ENCODE results near the gene IFITM1. TPM values are rescaled to one million over a fixed set of nuclear protein-coding genes. Genes with fewer than 3 reads are reported as not detected.

Gene IFITM1
- total RNA-seq, 1 donor from 2014 or later = 526 TPM

DNA sequence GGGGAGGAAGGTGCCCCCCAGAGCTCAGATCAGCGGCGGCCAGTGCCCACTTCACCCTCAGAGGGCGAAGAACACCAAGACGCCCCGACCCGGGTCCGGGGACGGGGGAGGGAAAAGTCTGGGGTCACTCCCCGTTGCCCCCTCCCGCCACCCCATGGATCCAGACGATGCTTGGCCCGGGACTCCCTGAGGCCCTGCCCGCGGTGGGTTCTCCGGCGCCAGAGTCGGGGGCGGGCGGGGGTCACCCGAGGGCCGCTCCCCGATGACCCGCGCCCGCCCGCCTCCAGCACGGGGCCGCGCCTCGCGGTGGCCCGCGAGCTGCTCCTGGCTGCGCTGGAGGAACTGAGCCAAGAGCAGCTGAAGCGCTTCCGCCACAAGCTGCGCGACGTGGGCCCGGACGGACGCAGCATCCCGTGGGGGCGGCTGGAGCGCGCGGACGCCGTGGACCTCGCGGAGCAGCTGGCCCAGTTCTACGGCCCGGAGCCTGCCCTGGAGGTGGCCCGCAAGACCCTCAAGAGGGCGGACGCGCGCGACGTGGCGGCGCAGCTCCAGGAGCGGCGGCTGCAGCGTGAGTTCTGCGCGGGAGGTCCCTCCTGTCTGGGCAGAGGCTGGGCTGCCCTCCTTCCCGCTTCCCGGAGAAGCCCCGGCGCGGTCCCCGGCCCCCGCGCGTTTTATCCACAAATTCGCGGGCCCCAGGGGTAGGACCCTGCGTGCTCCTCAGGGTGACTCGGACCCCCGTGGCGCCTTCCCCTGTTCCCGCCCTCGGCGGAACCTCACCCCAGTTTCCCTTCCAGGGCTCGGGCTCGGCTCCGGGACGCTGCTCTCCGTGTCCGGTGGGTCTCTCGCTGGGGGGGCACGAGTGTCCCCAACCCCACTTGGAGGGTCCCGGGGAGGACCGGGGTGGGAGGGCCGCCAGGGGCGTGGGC is 34.5 kb upstream of the IFITM1 start:
- no peak for TF ChIP-seq EZH2 (IDR thresholded peaks at IDR 0.05; ENCODE audit: insufficient read depth, low read length)
- TF ChIP-seq, protein P1, sequence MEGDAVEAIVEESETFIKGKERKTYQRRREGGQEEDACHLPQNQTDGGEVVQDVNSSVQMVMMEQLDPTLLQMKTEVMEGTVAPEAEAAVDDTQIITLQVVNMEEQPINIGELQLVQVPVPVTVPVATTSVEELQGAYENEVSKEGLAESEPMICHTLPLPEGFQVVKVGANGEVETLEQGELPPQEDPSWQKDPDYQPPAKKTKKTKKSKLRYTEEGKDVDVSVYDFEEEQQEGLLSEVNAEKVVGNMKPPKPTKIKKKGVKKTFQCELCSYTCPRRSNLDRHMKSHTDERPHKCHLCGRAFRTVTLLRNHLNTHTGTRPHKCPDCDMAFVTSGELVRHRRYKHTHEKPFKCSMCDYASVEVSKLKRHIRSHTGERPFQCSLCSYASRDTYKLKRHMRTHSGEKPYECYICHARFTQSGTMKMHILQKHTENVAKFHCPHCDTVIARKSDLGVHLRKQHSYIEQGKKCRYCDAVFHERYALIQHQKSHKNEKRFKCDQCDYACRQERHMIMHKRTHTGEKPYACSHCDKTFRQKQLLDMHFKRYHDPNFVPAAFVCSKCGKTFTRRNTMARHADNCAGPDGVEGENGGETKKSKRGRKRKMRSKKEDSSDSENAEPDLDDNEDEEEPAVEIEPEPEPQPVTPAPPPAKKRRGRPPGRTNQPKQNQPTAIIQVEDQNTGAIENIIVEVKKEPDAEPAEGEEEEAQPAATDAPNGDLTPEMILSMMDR (IDR thresholded peaks at IDR 0.05; ENCODE audit: insufficient read depth, low read depth, low read length) = no peak
- Histone ChIP-seq H3K4me2 (ENCODE audit: low read length) (no peak overlapping the region), H3K9me3 (ENCODE audit: insufficient read depth, low read depth, low read length) (no peaks in the 10 kb centered on the region), H3K27ac (ENCODE audit: low read depth, low read length) (no peak overlapping the region), H3K4me1 (ENCODE audit: insufficient read depth, low read length) (no peaks in the 10 kb centered on the region), H2AFZ (ENCODE audit: low read depth, low read length) (no peak overlapping the region), H3K36me3 (ENCODE audit: insufficient read depth, low read length) (no peaks in the 10 kb centered on the region), H3K4me3 (ENCODE audit: insufficient read depth, low read depth, low read length) (no peak overlapping the region), H4K20me1 (ENCODE audit: insufficient read depth, low read length) (no peaks in the 10 kb centered on the region), H3K27me3 (ENCODE audit: insufficient read depth, low read length) (peaks cover 58% of the 10 kb centered on the region), H3K9ac (ENCODE audit: low read length) (no peak overlapping the region), H3K79me2 (ENCODE audit: insufficient read depth, low read length) (no peaks in the 10 kb centered on the region)
- Mint-ChIP-seq H3K36me3 (ENCODE audit: low read depth, unreplicated experiment) (peaks cover 9% of the 10 kb centered on the region), H3K9me3 (ENCODE audit: unreplicated experiment) (peaks cover 22% of the 10 kb centered on the region), H3K4me3 (ENCODE audit: unreplicated experiment) (no peak overlapping the region), H3K27me3 (ENCODE audit: low read depth, unreplicated experiment) (peaks cover 39% of the 10 kb centered on the region), H3K4me1 (ENCODE audit: low read depth, unreplicated experiment) (no peaks in the 10 kb centered on the region), H3K27ac (ENCODE audit: unreplicated experiment) (no peak overlapping the region)
- no peak for FAIRE-seq
- DNase-seq (ENCODE audit: low read depth) = no peak

DNA sequence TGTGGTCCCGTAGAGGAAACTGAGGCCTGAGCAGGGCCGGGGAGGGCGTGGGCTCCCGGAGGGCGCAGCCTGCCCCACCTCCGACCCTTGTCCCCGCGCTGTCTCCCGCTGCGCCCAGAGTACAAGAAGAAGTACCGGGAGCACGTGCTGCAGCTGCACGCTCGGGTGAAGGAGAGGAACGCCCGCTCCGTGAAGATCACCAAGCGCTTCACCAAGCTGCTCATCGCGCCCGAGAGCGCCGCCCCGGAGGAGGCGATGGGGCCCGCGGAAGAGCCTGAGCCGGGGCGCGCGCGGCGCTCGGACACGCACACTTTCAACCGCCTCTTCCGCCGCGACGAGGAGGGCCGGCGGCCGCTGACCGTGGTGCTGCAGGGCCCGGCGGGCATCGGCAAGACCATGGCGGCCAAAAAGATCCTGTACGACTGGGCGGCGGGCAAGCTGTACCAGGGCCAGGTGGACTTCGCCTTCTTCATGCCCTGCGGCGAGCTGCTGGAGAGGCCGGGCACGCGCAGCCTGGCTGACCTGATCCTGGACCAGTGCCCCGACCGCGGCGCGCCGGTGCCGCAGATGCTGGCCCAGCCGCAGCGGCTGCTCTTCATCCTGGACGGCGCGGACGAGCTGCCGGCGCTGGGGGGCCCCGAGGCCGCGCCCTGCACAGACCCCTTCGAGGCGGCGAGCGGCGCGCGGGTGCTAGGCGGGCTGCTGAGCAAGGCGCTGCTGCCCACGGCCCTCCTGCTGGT is 33.7 kb upstream of the IFITM1 start:
- Histone ChIP-seq H3K79me2 (ENCODE audit: insufficient read depth, low read length) (no peaks in the 10 kb centered on the region), H3K9ac (ENCODE audit: low read length) (no peak overlapping the region), H3K4me1 (ENCODE audit: insufficient read depth, low read length) (no peaks in the 10 kb centered on the region), H3K36me3 (ENCODE audit: insufficient read depth, low read length) (no peaks in the 10 kb centered on the region), H3K4me3 (ENCODE audit: insufficient read depth, low read depth, low read length) (no peak overlapping the region), H3K27me3 (ENCODE audit: insufficient read depth, low read length) (peaks cover 52% of the 10 kb centered on the region), H3K4me2 (ENCODE audit: low read length) (peak overlapping the region; percentile 30), H3K27ac (ENCODE audit: low read depth, low read length) (no peak overlapping the region), H3K9me3 (ENCODE audit: insufficient read depth, low read depth, low read length) (no peaks in the 10 kb centered on the region), H4K20me1 (ENCODE audit: insufficient read depth, low read length) (no peaks in the 10 kb centered on the region), H2AFZ (ENCODE audit: low read depth, low read length) (no peak overlapping the region)
- peak; percentile 16 for DNase-seq (ENCODE audit: low read depth)
- peaks cover 22% of the 10 kb centered on the region for H3K9me3 Mint-ChIP-seq (ENCODE audit: unreplicated experiment)
- H3K27ac Mint-ChIP-seq (ENCODE audit: unreplicated experiment) = no peak overlapping the region
- no peaks in the 10 kb centered on the region for H3K4me1 Mint-ChIP-seq (ENCODE audit: low read depth, unreplicated experiment)
- no peak overlapping the region for H3K4me3 Mint-ChIP-seq (ENCODE audit: unreplicated experiment)
- FAIRE-seq = no peak
- H3K36me3 Mint-ChIP-seq (ENCODE audit: low read depth, unreplicated experiment) = peaks cover 9% of the 10 kb centered on the region
- H3K27me3 Mint-ChIP-seq (ENCODE audit: low read depth, unreplicated experiment) = peaks cover 41% of the 10 kb centered on the region
- no peak for TF ChIP-seq EZH2 (IDR thresholded peaks at IDR 0.05; ENCODE audit: insufficient read depth, low read length)
- TF ChIP-seq, protein P1 (IDR thresholded peaks at IDR 0.05; ENCODE audit: insufficient read depth, low read depth, low read length) = no peak
